Measurements from ENCODE around the gene PTPRA. TPM values are rescaled to one million over a fixed set of nuclear protein-coding genes. Genes with fewer than 3 reads are reported as not detected.

PTPRA gene
- polyA plus RNA-seq, 1 donor (not counting 4 experiments of a cell fraction or from before 2014, with no cell fraction given) = 53.3 TPM

DNA sequence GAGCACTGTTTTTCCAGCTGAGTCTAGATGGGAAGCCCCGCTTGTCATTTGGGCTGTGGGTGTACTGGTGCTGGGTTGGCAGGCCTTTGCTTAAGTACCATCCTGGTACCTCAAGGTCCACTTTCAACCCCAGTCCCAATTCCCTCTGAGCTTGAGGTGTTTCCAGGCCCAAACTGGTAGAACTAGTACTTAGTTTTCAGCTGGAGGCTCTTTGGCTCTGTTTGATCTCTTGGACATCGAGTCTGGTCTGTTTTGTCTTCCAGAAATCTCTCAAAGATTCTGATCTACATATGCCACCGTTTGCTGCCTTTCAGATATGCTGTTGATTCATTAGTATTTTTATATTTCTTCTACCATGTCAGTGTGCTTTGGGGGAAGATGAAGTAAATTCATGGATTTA is 108.4 kb downstream of the PTPRA start:
- H3K4me1 ChIP-seq (ENCODE audit: control insufficient read depth, extremely low read depth, insufficient read depth, low read length) = peaks cover 7% of the 10 kb centered on the region
- dilution Hi-C loops (cut with MboI; ENCODE audit: extremely low pct_ligation_motif_present, low sequenced_read_pairs) = no loop called here
- no peaks in the 10 kb centered on the region for H3K9me3 ChIP-seq (ENCODE audit: control insufficient read depth, low read depth, low read length)
- H3K4me3 ChIP-seq (ENCODE audit: control insufficient read depth in 2 of 3, extremely low read depth in 1 of 3, insufficient read depth in 2 of 3, low read depth in 1 of 3, low read length in 3 of 3) = no peak overlapping the region
- H3K27ac ChIP-seq (ENCODE audit: control insufficient read depth, insufficient read depth, low read length) = no peak overlapping the region
- TF ChIP-seq, protein P1, sequence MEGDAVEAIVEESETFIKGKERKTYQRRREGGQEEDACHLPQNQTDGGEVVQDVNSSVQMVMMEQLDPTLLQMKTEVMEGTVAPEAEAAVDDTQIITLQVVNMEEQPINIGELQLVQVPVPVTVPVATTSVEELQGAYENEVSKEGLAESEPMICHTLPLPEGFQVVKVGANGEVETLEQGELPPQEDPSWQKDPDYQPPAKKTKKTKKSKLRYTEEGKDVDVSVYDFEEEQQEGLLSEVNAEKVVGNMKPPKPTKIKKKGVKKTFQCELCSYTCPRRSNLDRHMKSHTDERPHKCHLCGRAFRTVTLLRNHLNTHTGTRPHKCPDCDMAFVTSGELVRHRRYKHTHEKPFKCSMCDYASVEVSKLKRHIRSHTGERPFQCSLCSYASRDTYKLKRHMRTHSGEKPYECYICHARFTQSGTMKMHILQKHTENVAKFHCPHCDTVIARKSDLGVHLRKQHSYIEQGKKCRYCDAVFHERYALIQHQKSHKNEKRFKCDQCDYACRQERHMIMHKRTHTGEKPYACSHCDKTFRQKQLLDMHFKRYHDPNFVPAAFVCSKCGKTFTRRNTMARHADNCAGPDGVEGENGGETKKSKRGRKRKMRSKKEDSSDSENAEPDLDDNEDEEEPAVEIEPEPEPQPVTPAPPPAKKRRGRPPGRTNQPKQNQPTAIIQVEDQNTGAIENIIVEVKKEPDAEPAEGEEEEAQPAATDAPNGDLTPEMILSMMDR (optimal IDR thresholded peaks at IDR 0.05 in 1 of 3, IDR thresholded peaks at IDR 0.05 in 1 of 3, conservative IDR thresholded peaks at IDR 0.05 in 1 of 3; ENCODE audit: extremely low read depth in 1 of 3, insufficient read depth in 2 of 3, low read length in 3 of 3) = no peak
- no peak overlapping the region for H3K4me2 ChIP-seq (ENCODE audit: control insufficient read depth, extremely low read depth, insufficient read depth, low read depth, low read length)
- H3K79me2 ChIP-seq (ENCODE audit: control insufficient read depth, insufficient read depth, low read length) = no peaks in the 10 kb centered on the region
- peaks cover 0 to 4% of the 10 kb centered on the region in 2 experiments for H3K36me3 ChIP-seq (ENCODE audit: control insufficient read depth in 2 of 2, extremely low read depth in 1 of 2, insufficient read depth in 2 of 2, low read length in 2 of 2)
- no peak for DNase-seq (ENCODE audit: low read depth, low spot score)
- H4K20me1 ChIP-seq (ENCODE audit: control insufficient read depth, extremely low read depth, insufficient read depth, low read length) = peaks cover 3% of the 10 kb centered on the region
- H3K27me3 ChIP-seq (ENCODE audit: control insufficient read depth, extremely low read depth, insufficient read depth, low read length) = no peaks in the 10 kb centered on the region
- no peaks in the 10 kb centered on the region for H3K9me1 ChIP-seq (ENCODE audit: control insufficient read depth, extremely low read depth, insufficient read depth, low read length)
- no peak for FAIRE-seq
- H2AFZ ChIP-seq (ENCODE audit: control insufficient read depth, low read length) = no peak overlapping the region
- H3K9ac ChIP-seq (ENCODE audit: control insufficient read depth, extremely low read depth, insufficient read depth, low read length) = no peak overlapping the region

DNA sequence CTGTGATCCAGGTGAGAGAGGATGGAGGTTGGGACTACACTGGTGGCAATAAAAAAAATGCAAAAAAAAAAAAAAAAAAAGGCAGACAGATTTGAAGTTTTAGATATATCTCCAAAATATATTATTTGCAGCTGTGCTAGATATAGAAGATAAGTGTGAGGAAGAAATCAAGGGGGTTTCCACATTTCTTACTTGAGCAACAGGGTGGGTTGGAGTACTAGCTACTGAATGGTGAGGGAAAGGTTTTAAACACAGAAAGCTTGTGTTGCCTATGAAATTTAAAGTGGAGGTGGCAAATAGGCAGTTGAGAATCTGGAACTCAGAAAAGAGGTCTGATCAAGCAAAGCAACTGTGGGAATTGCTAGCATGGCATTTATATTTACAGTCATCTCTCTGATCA is 110.2 kb downstream of the PTPRA start:
- Histone ChIP-seq H3K27me3 (ENCODE audit: control insufficient read depth, extremely low read depth, insufficient read depth, low read length) (no peaks in the 10 kb centered on the region), H2AFZ (ENCODE audit: control insufficient read depth, low read length) (no peak overlapping the region), H3K4me3 (ENCODE audit: control insufficient read depth in 2 of 3, extremely low read depth in 1 of 3, insufficient read depth in 2 of 3, low read depth in 1 of 3, low read length in 3 of 3) (no peak overlapping the region), H3K36me3 (ENCODE audit: control insufficient read depth in 2 of 2, extremely low read depth in 1 of 2, insufficient read depth in 2 of 2, low read length in 2 of 2) (peaks cover 5 to 8% of the 10 kb centered on the region in 2 experiments), H3K4me2 (ENCODE audit: control insufficient read depth, extremely low read depth, insufficient read depth, low read depth, low read length) (no peak overlapping the region), H3K4me1 (ENCODE audit: control insufficient read depth, extremely low read depth, insufficient read depth, low read length) (peaks cover 7% of the 10 kb centered on the region), H3K9me1 (ENCODE audit: control insufficient read depth, extremely low read depth, insufficient read depth, low read length) (no peaks in the 10 kb centered on the region), H3K9ac (ENCODE audit: control insufficient read depth, extremely low read depth, insufficient read depth, low read length) (no peak overlapping the region), H3K79me2 (ENCODE audit: control insufficient read depth, insufficient read depth, low read length) (no peaks in the 10 kb centered on the region), H4K20me1 (ENCODE audit: control insufficient read depth, extremely low read depth, insufficient read depth, low read length) (peaks cover 3% of the 10 kb centered on the region), H3K9me3 (ENCODE audit: control insufficient read depth, low read depth, low read length) (no peaks in the 10 kb centered on the region), H3K27ac (ENCODE audit: control insufficient read depth, insufficient read depth, low read length) (no peak overlapping the region)
- dilution Hi-C loops (cut with MboI; ENCODE audit: extremely low pct_ligation_motif_present, low sequenced_read_pairs) = no loop called here
- no peak for FAIRE-seq
- no peak for TF ChIP-seq EZH2 (IDR thresholded peaks at IDR 0.05; ENCODE audit: low read length)
- TF ChIP-seq, protein P1 (optimal IDR thresholded peaks at IDR 0.05 in 1 of 3, IDR thresholded peaks at IDR 0.05 in 1 of 3, conservative IDR thresholded peaks at IDR 0.05 in 1 of 3; ENCODE audit: extremely low read depth in 1 of 3, insufficient read depth in 2 of 3, low read length in 3 of 3) = no peak
- no peak for DNase-seq (ENCODE audit: low read depth, low spot score)

Data from keratinocyte (primary cell).